ENCODE results near the gene LGI2.

LGI2 gene

DNA sequence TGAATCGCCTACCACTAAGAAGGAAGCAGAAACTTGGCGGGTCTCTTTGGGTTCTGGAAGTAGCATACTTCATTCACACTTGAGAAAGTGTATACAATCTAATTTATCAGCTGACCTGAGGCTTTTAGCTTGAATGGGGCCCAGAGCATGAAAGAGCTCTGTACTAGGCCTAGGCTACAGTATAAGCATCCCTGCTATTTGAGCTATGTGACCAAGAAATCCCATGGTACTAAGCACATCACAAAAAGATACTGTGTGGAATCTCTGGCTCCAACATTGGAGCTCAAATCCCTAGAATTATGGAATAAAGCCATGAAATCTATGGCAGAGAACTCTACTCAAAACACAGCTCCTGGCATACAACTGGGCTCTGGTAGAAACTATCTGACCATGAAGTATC, 74.0 kb downstream of the LGI2 start:
- H3K4me3 ChIP-seq (ENCODE audit: low read length) = no peak overlapping the region
- TF ChIP-seq, protein P1, sequence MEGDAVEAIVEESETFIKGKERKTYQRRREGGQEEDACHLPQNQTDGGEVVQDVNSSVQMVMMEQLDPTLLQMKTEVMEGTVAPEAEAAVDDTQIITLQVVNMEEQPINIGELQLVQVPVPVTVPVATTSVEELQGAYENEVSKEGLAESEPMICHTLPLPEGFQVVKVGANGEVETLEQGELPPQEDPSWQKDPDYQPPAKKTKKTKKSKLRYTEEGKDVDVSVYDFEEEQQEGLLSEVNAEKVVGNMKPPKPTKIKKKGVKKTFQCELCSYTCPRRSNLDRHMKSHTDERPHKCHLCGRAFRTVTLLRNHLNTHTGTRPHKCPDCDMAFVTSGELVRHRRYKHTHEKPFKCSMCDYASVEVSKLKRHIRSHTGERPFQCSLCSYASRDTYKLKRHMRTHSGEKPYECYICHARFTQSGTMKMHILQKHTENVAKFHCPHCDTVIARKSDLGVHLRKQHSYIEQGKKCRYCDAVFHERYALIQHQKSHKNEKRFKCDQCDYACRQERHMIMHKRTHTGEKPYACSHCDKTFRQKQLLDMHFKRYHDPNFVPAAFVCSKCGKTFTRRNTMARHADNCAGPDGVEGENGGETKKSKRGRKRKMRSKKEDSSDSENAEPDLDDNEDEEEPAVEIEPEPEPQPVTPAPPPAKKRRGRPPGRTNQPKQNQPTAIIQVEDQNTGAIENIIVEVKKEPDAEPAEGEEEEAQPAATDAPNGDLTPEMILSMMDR (conservative IDR thresholded peaks at IDR 0.05; ENCODE audit: low read depth, low read length) = no peak
- DNase-seq (ENCODE audit: low read depth) = no peak

- DNase-seq (ENCODE audit: low read depth) = no peak
- H3K4me3 ChIP-seq (ENCODE audit: low read length) = no peak overlapping the region
- TF ChIP-seq, protein P1 (conservative IDR thresholded peaks at IDR 0.05; ENCODE audit: low read depth, low read length) = no peak
These were observed 74.7 kb downstream of the LGI2 start for GRCh38 chr4:24956091-24956490.

GRCh38 chr4:24952667-24953066, 78.1 kb downstream of the LGI2 start:
- TF ChIP-seq, protein P1 (conservative IDR thresholded peaks at IDR 0.05; ENCODE audit: low read depth, low read length) = no peak
- no peak overlapping the region for H3K4me3 ChIP-seq (ENCODE audit: low read length)
- DNase-seq (ENCODE audit: low read depth) = no peak

DNA sequence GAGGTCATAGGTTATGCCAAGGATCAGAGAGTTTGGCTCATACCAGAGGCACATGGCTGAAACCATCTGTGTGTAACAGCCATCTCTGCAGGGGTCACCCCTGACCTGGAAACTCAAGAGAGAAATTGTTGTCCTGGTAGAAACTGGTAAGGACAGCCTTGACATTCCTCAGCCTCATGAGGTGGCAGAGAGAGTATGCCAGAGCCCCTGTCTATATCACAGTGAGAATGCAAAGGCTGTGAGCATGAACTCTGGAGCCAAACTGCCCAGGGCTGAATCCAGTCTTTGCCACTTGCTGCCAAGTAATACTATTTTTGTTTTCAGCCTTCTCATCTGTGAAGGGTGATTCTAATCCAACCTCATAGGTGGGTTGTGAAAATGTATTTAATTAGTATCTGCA, 80.8 kb downstream of the LGI2 start:
- DNase-seq (ENCODE audit: low read depth) = no peak
- TF ChIP-seq, protein P1 (conservative IDR thresholded peaks at IDR 0.05; ENCODE audit: low read depth, low read length) = no peak
- no peak overlapping the region for H3K4me3 ChIP-seq (ENCODE audit: low read length)

All from retinal pigment epithelial cell (primary cell).